PC-9 (cell line): ENCODE measurements around the gene ACTR3C.
"Not testable (repeated sequence)": the region's sequence is repeated elsewhere in the genome, so short reads cannot be mapped to it uniquely, and the experiment has no call there.

Source experiments
- CTCF ChIP-seq: fragments of 200-600 bp; sonication (generic); conservative IDR thresholded peaks from 2 replicates; pipeline ENCODE4 v1.6.1; 2017; ENCODE audit warnings: mixed run types, antibody characterized with exemption, mild to moderate bottlenecking, moderate library complexity
- EZH2 ChIP-seq: fragments of 200-600 bp; sonication (generic); IDR thresholded peaks from 2 replicates; pipeline ENCODE4 v1.8.0; 2017; ENCODE audit warnings: antibody characterized with exemption, low read depth

- not testable (repeated sequence) for TF ChIP-seq CTCF, EZH2
These were observed 45.0 kb downstream of the ACTR3C start for GRCh38 chr7:150278383-150278782.
